Stomach (tissue), 4 donors: ENCODE results near the gene MTHFSD.

Experiments
- CTCF ChIP-seq, 7 experiments: fragments of 450-650 bp in 4 of 7; fragments of 200-600 bp in 3 of 7; sonication (generic) in 3 of 7; IDR thresholded peaks; one replicate each; pipeline ENCODE4 v1.5.1; 2016 to 2019; ENCODE audit warnings: antibody characterized with exemption in 7 of 7, control low read depth in 2 of 7, mild to moderate bottlenecking in 1 of 7
- POLR2A ChIP-seq, 4 donors: fragments of 450-650 bp; IDR thresholded peaks; one replicate each; pipeline ENCODE4 v1.6.1; 2016; ENCODE audit warnings: antibody characterized with exemption in 4 of 4, control low read depth in 2 of 4, mild to moderate bottlenecking in 1 of 4, moderate library complexity in 1 of 4
- POLR2AphosphoS5 ChIP-seq, 3 donors: sonication (generic); formaldehyde crosslinking; IDR thresholded peaks; one replicate each; pipeline ENCODE4 v1.6.1; 2016; ENCODE audit warnings: antibody characterized with exemption in 3 of 3

GRCh38 chr16:86578611-86579267 lies 23.7 kb upstream of the MTHFSD start:
- no peak for TF ChIP-seq CTCF (IDR thresholded peaks at IDR 0.05)
- no peak for TF ChIP-seq POLR2AphosphoS5 (IDR thresholded peaks at IDR 0.05)
- no peak for TF ChIP-seq POLR2A (IDR thresholded peaks at IDR 0.05)
